ENCODE results near the gene ZFP36L2.

DNA sequence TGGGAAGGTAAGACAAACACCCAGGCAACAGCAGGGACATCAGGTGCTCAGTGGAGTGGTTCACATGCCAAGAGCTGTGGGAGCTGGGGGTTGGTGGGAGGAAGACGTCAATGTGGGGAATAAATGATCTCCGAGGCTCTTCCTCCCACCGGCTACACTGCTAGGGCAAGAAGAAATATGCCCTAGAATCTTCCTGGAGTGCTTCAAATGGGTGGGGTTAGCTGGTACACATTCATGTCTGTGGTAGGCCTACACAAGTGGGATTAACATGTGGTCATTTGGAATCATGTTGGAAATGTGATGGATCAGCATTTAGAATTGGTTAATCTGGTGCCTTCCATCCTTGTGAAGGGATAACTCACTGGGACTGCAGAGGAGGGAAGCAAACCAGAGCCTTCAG, 12.4 kb upstream of the ZFP36L2 start:
- TF ChIP-seq POLR2A (IDR thresholded peaks at IDR 0.05) = no peak
- TF ChIP-seq, protein P1, sequence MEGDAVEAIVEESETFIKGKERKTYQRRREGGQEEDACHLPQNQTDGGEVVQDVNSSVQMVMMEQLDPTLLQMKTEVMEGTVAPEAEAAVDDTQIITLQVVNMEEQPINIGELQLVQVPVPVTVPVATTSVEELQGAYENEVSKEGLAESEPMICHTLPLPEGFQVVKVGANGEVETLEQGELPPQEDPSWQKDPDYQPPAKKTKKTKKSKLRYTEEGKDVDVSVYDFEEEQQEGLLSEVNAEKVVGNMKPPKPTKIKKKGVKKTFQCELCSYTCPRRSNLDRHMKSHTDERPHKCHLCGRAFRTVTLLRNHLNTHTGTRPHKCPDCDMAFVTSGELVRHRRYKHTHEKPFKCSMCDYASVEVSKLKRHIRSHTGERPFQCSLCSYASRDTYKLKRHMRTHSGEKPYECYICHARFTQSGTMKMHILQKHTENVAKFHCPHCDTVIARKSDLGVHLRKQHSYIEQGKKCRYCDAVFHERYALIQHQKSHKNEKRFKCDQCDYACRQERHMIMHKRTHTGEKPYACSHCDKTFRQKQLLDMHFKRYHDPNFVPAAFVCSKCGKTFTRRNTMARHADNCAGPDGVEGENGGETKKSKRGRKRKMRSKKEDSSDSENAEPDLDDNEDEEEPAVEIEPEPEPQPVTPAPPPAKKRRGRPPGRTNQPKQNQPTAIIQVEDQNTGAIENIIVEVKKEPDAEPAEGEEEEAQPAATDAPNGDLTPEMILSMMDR (IDR thresholded peaks at IDR 0.05) = no peak

All from tibial nerve (tissue), 3 donors.